ENCODE data around the gene CCR8.

The CCR8 gene

GRCh38 chr3:39330824-39331223 is 1.3 kb downstream of the CCR8 start:
- Histone ChIP-seq H3K4me1 (ENCODE audit: control insufficient read depth in 1 of 2, insufficient read depth in 1 of 2, low read depth in 1 of 2, low read length in 1 of 2) (no peaks in the 10 kb centered on the region), H3K36me3 (no peaks in the 10 kb centered on the region)
- no peak for TF ChIP-seq CTCF (IDR thresholded peaks at IDR 0.05)

GRCh38 chr3:39332525-39332924 is 3.0 kb downstream of the CCR8 start:
- H3K27me3 ChIP-seq, result no peaks in the 10 kb centered on the region
- TF ChIP-seq CTCF (IDR thresholded peaks at IDR 0.05), result no peak
- no peaks in the 10 kb centered on the region for H3K36me3 ChIP-seq
- H3K4me1 ChIP-seq (ENCODE audit: control insufficient read depth in 1 of 2, insufficient read depth in 1 of 2, low read depth in 1 of 2, low read length in 1 of 2), result no peaks in the 10 kb centered on the region
- H3K27ac ChIP-seq, result no peak overlapping the region
- no peak overlapping the region for H3K4me3 ChIP-seq (ENCODE audit: low read depth in 1 of 2, low read length in 1 of 2)
- H3K9me3 ChIP-seq, result no peaks in the 10 kb centered on the region

More at GRCh38 chr3:39330824-39331223, 1.3 kb downstream of the CCR8 start:
- no peaks in the 10 kb centered on the region for H3K9me3 ChIP-seq
- no peak overlapping the region for H3K4me3 ChIP-seq (ENCODE audit: low read depth in 1 of 2, low read length in 1 of 2)
- H3K27me3 ChIP-seq, result no peaks in the 10 kb centered on the region
- H3K27ac ChIP-seq, result no peak overlapping the region

- Histone ChIP-seq H3K27me3 (no peaks in the 10 kb centered on the region), H3K36me3 (no peaks in the 10 kb centered on the region), H3K4me3 (ENCODE audit: low read depth in 1 of 2, low read length in 1 of 2) (no peak overlapping the region), H3K9me3 (no peaks in the 10 kb centered on the region), H3K4me1 (ENCODE audit: control insufficient read depth in 1 of 2, insufficient read depth in 1 of 2, low read depth in 1 of 2, low read length in 1 of 2) (no peaks in the 10 kb centered on the region), H3K27ac (no peak overlapping the region)
- no peak for TF ChIP-seq CTCF (IDR thresholded peaks at IDR 0.05)
Measured at GRCh38 chr3:39333607-39334006, 4.1 kb downstream of the CCR8 start.

- Histone ChIP-seq H3K36me3 (no peaks in the 10 kb centered on the region), H3K9me3 (no peaks in the 10 kb centered on the region), H3K27me3 (no peaks in the 10 kb centered on the region), H3K4me1 (ENCODE audit: control insufficient read depth in 1 of 2, insufficient read depth in 1 of 2, low read depth in 1 of 2, low read length in 1 of 2) (no peaks in the 10 kb centered on the region), H3K4me3 (ENCODE audit: low read depth in 1 of 2, low read length in 1 of 2) (no peak overlapping the region), H3K27ac (no peak overlapping the region)
- no peak for TF ChIP-seq CTCF (IDR thresholded peaks at IDR 0.05)
Measured at GRCh38 chr3:39334205-39334604, 4.7 kb downstream of the CCR8 start.

GRCh38 chr3:39338201-39338600 is 8.7 kb downstream of the CCR8 start:
- TF ChIP-seq CTCF (IDR thresholded peaks at IDR 0.05), result no peak
- Histone ChIP-seq H3K9me3 (no peaks in the 10 kb centered on the region), H3K36me3 (no peaks in the 10 kb centered on the region), H3K27ac (no peak overlapping the region), H3K27me3 (no peaks in the 10 kb centered on the region), H3K4me1 (ENCODE audit: control insufficient read depth in 1 of 2, insufficient read depth in 1 of 2, low read depth in 1 of 2, low read length in 1 of 2) (no peaks in the 10 kb centered on the region), H3K4me3 (ENCODE audit: low read depth in 1 of 2, low read length in 1 of 2) (no peak overlapping the region)

- Histone ChIP-seq H3K36me3 (no peaks in the 10 kb centered on the region), H3K4me1 (ENCODE audit: control insufficient read depth in 1 of 2, insufficient read depth in 1 of 2, low read depth in 1 of 2, low read length in 1 of 2) (no peaks in the 10 kb centered on the region), H3K27me3 (no peaks in the 10 kb centered on the region), H3K9me3 (no peaks in the 10 kb centered on the region), H3K4me3 (ENCODE audit: low read depth in 1 of 2, low read length in 1 of 2) (no peak overlapping the region), H3K27ac (no peak overlapping the region)
- no peak for TF ChIP-seq CTCF (IDR thresholded peaks at IDR 0.05)
Measured at GRCh38 chr3:39339086-39339485, 9.6 kb downstream of the CCR8 start.

Measured in neutrophil (primary cell).